Activated B cell treated with CpG ODN at 0.5 μM for 24 hours (primary cell): ENCODE measurements around the gene HIVEP2. TPM values are rescaled to one million over a fixed set of nuclear protein-coding genes. Genes with fewer than 3 reads are reported as not detected.

ENCODE experiments used
- ATAC-seq: fragments of 200-7000 bp; cut with Tn5 transposase; one replicate; pipeline ENCODE4 v1.10.0; 2021; ENCODE audit warnings: low read depth, mild to moderate bottlenecking, moderate library complexity
- CTCF ChIA-PET: fragments of 350-600 bp; sonication (Branson Sonifier 250); formaldehyde crosslinking; loops from one replicate; lab custom pipeline; 2021; ENCODE audit warnings: antibody characterized with exemption; lab: Charles Lee
- POLR2A ChIA-PET: fragments of 350-600 bp; sonication (Branson Sonifier 250); formaldehyde crosslinking; loops from one replicate; lab custom pipeline; 2021; ENCODE audit warnings: antibody characterized with exemption; lab: Charles Lee
- DNase-seq: peaks from one replicate; pipeline ENCODE4 v3.0.0; 2022
- H3K27ac Mint-ChIP-seq: one replicate; pipeline ENCODE4 v1.8.0; 2020; ENCODE audit warnings: mixed read lengths
- H3K27me3 Mint-ChIP-seq: one replicate; pipeline ENCODE4 v1.8.0; 2021; ENCODE audit warnings: mixed read lengths
- H3K36me3 Mint-ChIP-seq: one replicate; pipeline ENCODE4 v1.8.0; 2021; ENCODE audit warnings: low read depth, mixed read lengths
- H3K4me1 Mint-ChIP-seq: one replicate; pipeline ENCODE4 v1.8.0; 2021; ENCODE audit warnings: mixed read lengths
- H3K4me3 Mint-ChIP-seq: one replicate; pipeline ENCODE4 v1.8.0; 2020; ENCODE audit warnings: mild to moderate bottlenecking, mixed read lengths
- H3K9me3 Mint-ChIP-seq: one replicate; pipeline ENCODE4 v1.8.0; 2020; ENCODE audit warnings: mixed read lengths
- intact Hi-C: fragments of 100-400 bp; cut with micrococcal nuclease; formaldehyde crosslinking; loops from one replicate; pipeline ENCODE4 v1.15.1; 2024
- total RNA-seq: library from RNA; stranded (reverse); gene quantifications from 2 replicates; pipeline ENCODE4 v1.2.3, GENCODE V29; 2022
- TF ChIP-seq, protein P1 (sequence below): fragments of 200-600 bp; IDR thresholded peaks from one replicate; pipeline ENCODE4 v1.8.0; 2022; ENCODE audit warnings: antibody characterized with exemption, mild to moderate bottlenecking

Gene HIVEP2
- total RNA-seq, 1 donor from 2014 or later = 25.4 TPM

DNA sequence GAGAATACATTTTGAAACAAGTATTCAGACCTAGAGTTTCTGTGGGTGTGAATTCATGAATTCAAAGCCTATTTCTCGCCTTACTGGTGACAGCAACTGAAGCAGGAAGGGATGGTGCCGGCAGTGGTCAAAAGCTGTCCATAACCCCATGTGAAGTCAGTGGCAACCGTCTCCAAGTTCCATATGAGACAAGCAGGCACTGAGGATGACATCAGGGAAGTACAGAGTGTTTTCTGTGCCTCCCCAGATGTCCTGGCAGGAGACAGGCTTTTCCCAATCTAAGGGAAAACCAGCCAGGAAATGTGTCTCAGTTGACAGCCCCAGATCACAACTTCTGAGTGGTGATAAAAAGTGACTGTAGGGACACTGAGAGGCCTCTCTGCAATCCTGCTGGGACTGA lies 66.6 kb downstream of the HIVEP2 start:
- CTCF ChIA-PET = no interaction called here
- H3K9me3 Mint-ChIP-seq = peaks cover 5% of the 10 kb centered on the region
- intact Hi-C loops = no loop called here
- H3K4me1 Mint-ChIP-seq = peaks cover 73% of the 10 kb centered on the region
- DNase-seq = no peak
- H3K4me3 Mint-ChIP-seq = no peak overlapping the region
- POLR2A ChIA-PET = no interaction called here
- no peak overlapping the region for H3K27ac Mint-ChIP-seq
- no peaks in the 10 kb centered on the region for H3K27me3 Mint-ChIP-seq
- TF ChIP-seq, protein P1, sequence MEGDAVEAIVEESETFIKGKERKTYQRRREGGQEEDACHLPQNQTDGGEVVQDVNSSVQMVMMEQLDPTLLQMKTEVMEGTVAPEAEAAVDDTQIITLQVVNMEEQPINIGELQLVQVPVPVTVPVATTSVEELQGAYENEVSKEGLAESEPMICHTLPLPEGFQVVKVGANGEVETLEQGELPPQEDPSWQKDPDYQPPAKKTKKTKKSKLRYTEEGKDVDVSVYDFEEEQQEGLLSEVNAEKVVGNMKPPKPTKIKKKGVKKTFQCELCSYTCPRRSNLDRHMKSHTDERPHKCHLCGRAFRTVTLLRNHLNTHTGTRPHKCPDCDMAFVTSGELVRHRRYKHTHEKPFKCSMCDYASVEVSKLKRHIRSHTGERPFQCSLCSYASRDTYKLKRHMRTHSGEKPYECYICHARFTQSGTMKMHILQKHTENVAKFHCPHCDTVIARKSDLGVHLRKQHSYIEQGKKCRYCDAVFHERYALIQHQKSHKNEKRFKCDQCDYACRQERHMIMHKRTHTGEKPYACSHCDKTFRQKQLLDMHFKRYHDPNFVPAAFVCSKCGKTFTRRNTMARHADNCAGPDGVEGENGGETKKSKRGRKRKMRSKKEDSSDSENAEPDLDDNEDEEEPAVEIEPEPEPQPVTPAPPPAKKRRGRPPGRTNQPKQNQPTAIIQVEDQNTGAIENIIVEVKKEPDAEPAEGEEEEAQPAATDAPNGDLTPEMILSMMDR = no peak
- H3K36me3 Mint-ChIP-seq = peaks cover 31% of the 10 kb centered on the region
- ATAC-seq = no peak

- ChIA-PET CTCF (interaction anchor here (1.1 kb wide), 1 partner anchor 182 kb away, joined by 3 read pairs; no protein-coding TSS in a partner anchor), POLR2A (interaction anchor here (0.8 to 2.7 kb wide), 2 partner anchors 11 to 18 kb away, joined by 4 to 8 read pairs; no protein-coding TSS in a partner anchor)
- peaks cover 73% of the 10 kb centered on the region for H3K4me1 Mint-ChIP-seq
- TF ChIP-seq, protein P1 = no peak
- intact Hi-C loops = no loop called here
- H3K27me3 Mint-ChIP-seq = no peaks in the 10 kb centered on the region
- H3K36me3 Mint-ChIP-seq = peaks cover 22% of the 10 kb centered on the region
- H3K4me3 Mint-ChIP-seq = no peak overlapping the region
- ATAC-seq (no peak), DNase-seq (no peak)
- H3K9me3 Mint-ChIP-seq = peaks cover 5% of the 10 kb centered on the region
- H3K27ac Mint-ChIP-seq = peak overlapping the region; percentile 51
Measured at GRCh38 chr6:142874676-142875075, 70.3 kb downstream of the HIVEP2 start.

GRCh38 chr6:142872376-142872775 lies 72.6 kb downstream of the HIVEP2 start:
- Mint-ChIP-seq H3K27ac (peak overlapping the region; percentile 82), H3K4me3 (no peak overlapping the region), H3K4me1 (peaks cover 80% of the 10 kb centered on the region), H3K9me3 (peaks cover under 1% of the 10 kb centered on the region), H3K27me3 (no peaks in the 10 kb centered on the region), H3K36me3 (peaks cover 7% of the 10 kb centered on the region)
- DNase-seq (no peak), ATAC-seq (no peak)
- intact Hi-C loops = loop anchor here (1.0 kb wide), 4 partner anchors 13 to 41 kb away; no protein-coding TSS in a partner anchor
- ChIA-PET POLR2A (interaction anchor here (1.0 to 1.6 kb wide), 8 partner anchors 10 to 75 kb away, joined by 3 to 13 read pairs (median 4); no protein-coding TSS in a partner anchor), CTCF (interaction anchor here (0.8 kb wide), 1 partner anchor 41 kb away, joined by 3 read pairs; no protein-coding TSS in a partner anchor)
- TF ChIP-seq, protein P1 = no peak

DNA sequence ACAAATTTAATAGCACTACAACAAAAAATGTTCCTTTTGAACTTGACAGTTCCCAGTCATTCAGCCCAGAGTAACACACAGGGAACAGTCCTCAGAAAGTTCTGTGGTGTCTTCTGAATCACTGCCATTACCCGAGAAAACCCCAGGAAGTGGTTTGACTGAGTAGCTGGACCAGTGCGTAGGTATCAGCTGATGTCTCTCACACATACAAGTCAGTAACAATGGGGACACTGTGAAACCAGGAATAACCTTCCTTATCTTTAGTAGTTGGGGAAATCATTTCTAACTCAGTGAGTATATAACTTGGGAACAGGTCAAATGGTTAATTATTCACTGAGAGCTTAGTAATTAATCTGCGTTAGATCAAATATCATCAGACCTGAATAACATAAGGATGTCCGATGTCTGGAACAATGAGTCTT lies 73.1 kb downstream of the HIVEP2 start:
- H3K27ac Mint-ChIP-seq = peak overlapping the region; percentile 82
- TF ChIP-seq, protein P1 = no peak
- CTCF ChIA-PET = interaction anchor here (0.8 kb wide), 1 partner anchor 41 kb away, joined by 3 read pairs; no protein-coding TSS in a partner anchor
- POLR2A ChIA-PET = interaction anchor here (0.6 to 1.6 kb wide), 9 partner anchors 11 to 75 kb away, joined by 3 to 13 read pairs (median 3); partner anchors contain the start of gene HIVEP2
- peaks cover 84% of the 10 kb centered on the region for H3K4me1 Mint-ChIP-seq
- H3K4me3 Mint-ChIP-seq = peak overlapping the region; percentile 49
- no peaks in the 10 kb centered on the region for H3K9me3 Mint-ChIP-seq
- ATAC-seq = peak; percentile 91
- no peaks in the 10 kb centered on the region for H3K27me3 Mint-ChIP-seq
- intact Hi-C loops = loop anchor here (1.0 kb wide), 4 partner anchors 13 to 41 kb away; no protein-coding TSS in a partner anchor
- peaks cover 6% of the 10 kb centered on the region for H3K36me3 Mint-ChIP-seq
- no peak for DNase-seq

DNA sequence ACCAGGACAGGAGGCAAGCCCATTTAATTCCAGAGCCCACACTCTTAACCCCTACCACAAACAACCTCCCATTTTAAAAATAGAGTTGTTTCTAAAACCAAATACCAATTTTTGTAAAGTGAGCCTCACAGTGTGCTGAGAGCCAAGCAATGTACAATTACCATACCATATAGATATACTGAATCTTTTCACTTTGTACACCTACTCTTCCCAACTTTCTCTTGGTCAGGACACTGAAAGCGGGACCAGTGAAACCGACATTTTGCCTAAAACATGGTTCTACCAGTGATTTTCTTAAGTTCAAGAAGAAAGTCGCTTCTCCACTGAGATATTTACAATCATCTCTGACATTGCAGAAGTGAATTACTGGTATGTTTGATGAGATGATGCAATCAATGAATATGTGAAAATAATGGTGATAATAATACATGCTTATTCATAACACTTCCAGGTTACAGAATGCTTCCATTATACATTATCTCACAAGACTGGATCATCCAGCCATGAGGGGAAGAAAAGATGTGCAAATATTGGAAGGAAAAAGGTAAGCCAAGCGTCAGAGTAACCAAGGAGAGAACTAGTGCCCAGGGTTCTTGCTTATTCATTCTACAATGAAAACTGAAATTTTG lies 74.1 kb downstream of the HIVEP2 start:
- Mint-ChIP-seq H3K36me3 (peaks cover 6% of the 10 kb centered on the region), H3K27ac (peak overlapping the region; percentile 26), H3K27me3 (no peaks in the 10 kb centered on the region), H3K4me3 (no peak overlapping the region), H3K4me1 (peaks cover 87% of the 10 kb centered on the region), H3K9me3 (no peaks in the 10 kb centered on the region)
- POLR2A ChIA-PET = no interaction called here
- DNase-seq (no peak), ATAC-seq (no peak)
- CTCF ChIA-PET = no interaction called here
- TF ChIP-seq, protein P1 = no peak
- intact Hi-C loops = loop anchor here (1.0 kb wide), 1 partner anchor 10 kb away; no protein-coding TSS in a partner anchor
